ENCODE results near the gene SPATA4. TPM values are rescaled to one million over a fixed set of nuclear protein-coding genes. Genes with fewer than 3 reads are reported as not detected.

Gene SPATA4
- total and polyA plus RNA-seq, 2 donors (not counting 3 experiments of a cell fraction or from before 2014, with no cell fraction given), result not detected

GRCh38 chr4:176205299-176205698 lies 9.9 kb upstream of the SPATA4 start:
- H3K4me3 ChIP-seq (replicated peaks in 1 of 3; ENCODE audit: insufficient read depth in 1 of 3, low read depth in 1 of 3, low read length in 3 of 3), result no peak overlapping the region
- no peak overlapping the region for H3K4me2 ChIP-seq (ENCODE audit: insufficient read depth, low read length)
- no peak for FAIRE-seq
- intact Hi-C loops (cut with micrococcal nuclease), result no loop called here
- no peak for TF ChIP-seq FOS (IDR thresholded peaks at IDR 0.05; ENCODE audit: borderline replicate concordance, insufficient read depth, low read length)
- no peak for TF ChIP-seq POLR2AphosphoS5 (IDR thresholded peaks at IDR 0.05; ENCODE audit: insufficient read depth, low read depth, low read length)
- TF ChIP-seq JUN (IDR thresholded peaks at IDR 0.05; ENCODE audit: borderline replicate concordance, insufficient read depth, insufficient read length, low read depth), result no peak
- no peak for TF ChIP-seq CTCF (IDR thresholded peaks at IDR 0.05; ENCODE audit: extremely low read depth in 1 of 2, insufficient read depth in 1 of 2, low read depth in 1 of 2, low read length in 2 of 2)
- TF ChIP-seq EZH2 (IDR thresholded peaks at IDR 0.05; ENCODE audit: borderline replicate concordance, low read depth, low read length, severe bottlenecking), result no peak
- TF ChIP-seq MYC (IDR thresholded peaks at IDR 0.05; ENCODE audit: low read depth, low read length), result no peak
- TF ChIP-seq MAX (IDR thresholded peaks at IDR 0.05; ENCODE audit: insufficient read depth, insufficient read length), result no peak
- no peak for TF ChIP-seq GATA2 (IDR thresholded peaks at IDR 0.05; ENCODE audit: insufficient read depth, insufficient read length, low read depth, low read length)
- TF ChIP-seq POLR2A (IDR thresholded peaks at IDR 0.05; ENCODE audit: low read depth, low read length), result no peak
- no peak overlapping the region for H3K27ac ChIP-seq (ENCODE audit: insufficient read depth, low read depth, low read length)
- no TSS peak for BruUV-seq (replicated peaks)
- no peaks in the 10 kb centered on the region for H3K36me3 ChIP-seq (ENCODE audit: control insufficient read depth in 2 of 2, extremely low read depth in 1 of 2, insufficient read depth in 2 of 2, low read length in 2 of 2)
- no peaks in the 10 kb centered on the region for H3K9me1 ChIP-seq (replicated peaks; ENCODE audit: control insufficient read depth, extremely low read depth, insufficient read depth, low read length)
- DNase-seq (ENCODE audit: low read depth, low spot score), result no peak
- H3K9me3 ChIP-seq (replicated peaks; ENCODE audit: control insufficient read depth, insufficient read depth, low read length), result no peaks in the 10 kb centered on the region
- H3K9ac ChIP-seq (replicated peaks; ENCODE audit: extremely low read depth, insufficient read depth, low read length), result no peak overlapping the region
- H2AFZ ChIP-seq (ENCODE audit: low read depth, low read length), result no peak overlapping the region
- no peaks in the 10 kb centered on the region for H3K4me1 ChIP-seq (ENCODE audit: control insufficient read depth, extremely low read depth, insufficient read depth, low read length)
- ChIA-PET POLR2A (no interaction called here), CTCF (no interaction called here)
- dilution Hi-C loops (cut with MboI; ENCODE audit: extremely low pct_ligation_motif_present, low sequenced_read_pairs), result no loop called here
- no peaks in the 10 kb centered on the region for H4K20me1 ChIP-seq (replicated peaks; ENCODE audit: control insufficient read depth, extremely low read depth, insufficient read depth, low read length)
- H3K27me3 ChIP-seq (ENCODE audit: control insufficient read depth in 2 of 2, insufficient read depth in 2 of 2, low read length in 2 of 2), result no peaks in the 10 kb centered on the region
- H3K79me2 ChIP-seq (ENCODE audit: control insufficient read depth, insufficient read depth, low read length), result no peaks in the 10 kb centered on the region

Measured in endothelial cell of umbilical vein (primary cell).